Spleen (tissue), 11 donors: ENCODE measurements around the gene PFKL. TPM values are rescaled to one million over a fixed set of nuclear protein-coding genes. Genes with fewer than 3 reads are reported as not detected.

Source experiments
- DNase-seq: peaks from one replicate; pipeline ENCODE4 v3.0.0-alpha.2; 2020
- H3K27ac ChIP-seq, 8 donors: fragments of 200-600 bp; sonication (generic) in 7 of 8; 1 replicate in 4 of 8; 2 replicates in 4 of 8; pipeline versions ENCODE4 v1.5.0 to v1.8.0; 2016 to 2021; ENCODE audit warnings: inconsistent platforms in 4 of 8, mild to moderate bottlenecking in 4 of 8, moderate library complexity in 1 of 8
- H3K27me3 ChIP-seq, 7 donors: fragments of 200-600 bp; sonication (generic) in 6 of 7; replicated peaks in 1 of 7; 1 replicate in 4 of 7; 2 replicates in 3 of 7; pipeline versions ENCODE4 v1.5.0 to v1.8.0; 2016 to 2021; ENCODE audit warnings: inconsistent platforms in 3 of 7, mild to moderate bottlenecking in 1 of 7
- H3K36me3 ChIP-seq, 6 donors: fragments of 200-600 bp; sonication (generic) in 5 of 6; 1 replicate in 4 of 6; 2 replicates in 2 of 6; pipeline versions ENCODE4 v1.5.0 to v1.8.0; 2016 to 2021; ENCODE audit warnings: inconsistent platforms in 2 of 6
- H3K4me1 ChIP-seq, 6 donors: fragments of 200-600 bp; sonication (generic) in 5 of 6; 1 replicate in 3 of 6; 2 replicates in 3 of 6; pipeline versions ENCODE4 v1.5.0 to v1.8.0; 2016 to 2021; ENCODE audit warnings: inconsistent platforms in 3 of 6
- H3K4me3 ChIP-seq, 8 donors: fragments of 200-600 bp; sonication (generic) in 7 of 8; 1 replicate in 4 of 8; 2 replicates in 4 of 8; pipeline versions ENCODE4 v1.5.0 to v1.8.0; 2016 to 2021; ENCODE audit warnings: inconsistent platforms in 4 of 8, mild to moderate bottlenecking in 4 of 8, moderate library complexity in 2 of 8
- H3K9me3 ChIP-seq, 8 donors: fragments of 200-600 bp; sonication (generic) in 7 of 8; 1 replicate in 4 of 8; 2 replicates in 4 of 8; pipeline versions ENCODE4 v1.5.0 to v1.8.0; 2016 to 2021; ENCODE audit warnings: inconsistent platforms in 4 of 8
- CTCF ChIP-seq, 11 experiments: fragments of 200-600 bp in 7 of 11; fragments of 450-650 bp in 4 of 11; sonication (generic) in 4 of 11; IDR thresholded peaks in 8 of 11; conservative IDR thresholded peaks in 3 of 11; 1 replicate in 7 of 11; 2 replicates in 4 of 11; pipeline versions ENCODE4 v1.4.0 to v1.8.0; 2016 to 2021; ENCODE audit warnings: antibody characterized with exemption in 11 of 11, inconsistent platforms in 4 of 11, mild to moderate bottlenecking in 1 of 11
- POLR2A ChIP-seq, 3 donors: fragments of 450-650 bp; IDR thresholded peaks; one replicate each; pipeline ENCODE4 v1.5.1; 2017; ENCODE audit warnings: antibody characterized with exemption in 3 of 3, mild to moderate bottlenecking in 1 of 3
- POLR2AphosphoS5 ChIP-seq, 3 donors: sonication (generic); formaldehyde crosslinking; IDR thresholded peaks; one replicate each; pipeline ENCODE4 v1.5.1; 2017; ENCODE audit warnings: antibody characterized with exemption in 3 of 3
- WGBS, 5 donors: extraction: QIAGEN DNeasy Blood & Tissue Kit in 3 of 5; methylation state at CpG; one replicate each; pipeline versions ENCODE4 v1.1.5 to v1.1.7; 2013 to 2018; 5-methylcytosine and 5-hydroxymethylcytosine counted together
- intact Hi-C: fragments of 100-400 bp; cut with DNase I; formaldehyde crosslinking; loops from one replicate; pipeline ENCODE4 v1.15.0; 2023; ENCODE audit warnings: low total_unique reads
- polyA plus RNA-seq, 3 donors: library from polyadenylated mRNA; stranded (reverse); fragments of 200-250 nt; gene quantifications; one replicate each; pipeline ENCODE4 v1.2.1, GENCODE V29; 2013
- total RNA-seq, 7 donors: library from RNA; depleted of rRNA in 3 of 7; stranded (reverse); fragments of >200 nt in 3 of 7; fragmentation: NEBNext Ultra II Directional in 4 of 7; extraction: Animal tissue kit (Norgen Biotek cat#: 25700) in 4 of 7; gene quantifications; one replicate each; pipeline versions ENCODE4 v1.1.0 to v1.2.1, GENCODE V29; 2016 to 2021
- donor health status: healthy with polysubstance abuse.
- donor health status: DM: no; HTN: no; CAD: no; lungs with moderate emphysema.
- donor health status: DM: no; HTN: no; CAD: no.
- donor health status: Bipolar disorder and iron deficiency.
- donor health status: healthy.
- donor health status: DM: no; HTN: no; CAD: no.
- donor health status: DM: yes; HTN: yes; CAD: no.

PFKL gene
- total and polyA plus RNA-seq, 10 donors: 65.9 to 145 (median 112) TPM

DNA sequence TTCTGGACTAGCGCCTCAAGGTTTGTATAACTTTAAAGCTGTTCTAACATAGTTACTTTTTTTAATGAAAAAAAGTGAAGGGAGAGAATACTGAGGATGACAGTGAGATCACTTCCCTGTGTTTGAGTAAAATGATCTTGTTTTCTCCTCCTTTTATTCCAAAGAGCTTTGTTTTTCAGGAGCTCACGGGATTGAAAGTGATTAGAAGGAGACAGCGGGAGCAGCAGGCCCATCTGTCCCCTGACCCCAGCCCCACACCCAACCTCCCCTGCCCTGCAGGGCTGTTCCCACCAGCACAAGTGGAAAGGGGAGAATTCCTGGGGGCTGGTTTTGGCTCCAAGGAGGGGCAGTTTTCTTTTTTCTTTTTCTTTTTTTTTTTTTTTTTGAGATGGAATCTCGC lies 36.1 kb upstream of the PFKL start:
- Histone ChIP-seq H3K27ac (no peak overlapping the region), H3K27me3 (peaks cover 0 to 7% (median 0%) of the 10 kb centered on the region in 7 donors), H3K4me1 (no peaks in the 10 kb centered on the region), H3K4me3 (no peak overlapping the region), H3K9me3 (no peaks in the 10 kb centered on the region), H3K36me3 (no peaks in the 10 kb centered on the region)
- intact Hi-C loops: no loop called here
- DNase-seq: peak; percentile 40
- WGBS, 5 donors: 82 to 94% (median 91%) methylated on average over 3 to 4 of the region's 4 CpGs
- no peak for TF ChIP-seq POLR2AphosphoS5 (IDR thresholded peaks at IDR 0.05)
- no peak for TF ChIP-seq POLR2A (IDR thresholded peaks at IDR 0.05)
- no peak for TF ChIP-seq CTCF (IDR thresholded peaks at IDR 0.05 in 8 of 11, conservative IDR thresholded peaks at IDR 0.05 in 3 of 11)

GRCh38 chr21:44265734-44266270 lies 34.1 kb upstream of the PFKL start:
- H3K4me3 ChIP-seq: no peak overlapping the region
- intact Hi-C loops: no loop called here
- no peaks in the 10 kb centered on the region for H3K4me1 ChIP-seq
- H3K9me3 ChIP-seq: no peaks in the 10 kb centered on the region
- WGBS, 5 donors: 88 to 95% (median 91%) methylated on average over 9 to 17 of the region's 17 CpGs
- peak; percentile 73 for DNase-seq
- TF ChIP-seq POLR2AphosphoS5 (IDR thresholded peaks at IDR 0.05): no peak
- no peak for TF ChIP-seq CTCF (IDR thresholded peaks at IDR 0.05 in 8 of 11, conservative IDR thresholded peaks at IDR 0.05 in 3 of 11)
- TF ChIP-seq POLR2A (IDR thresholded peaks at IDR 0.05): no peak
- H3K27me3 ChIP-seq: peaks cover 0 to 7% (median 0%) of the 10 kb centered on the region in 7 donors
- no peak overlapping the region for H3K27ac ChIP-seq
- no peaks in the 10 kb centered on the region for H3K36me3 ChIP-seq

DNA sequence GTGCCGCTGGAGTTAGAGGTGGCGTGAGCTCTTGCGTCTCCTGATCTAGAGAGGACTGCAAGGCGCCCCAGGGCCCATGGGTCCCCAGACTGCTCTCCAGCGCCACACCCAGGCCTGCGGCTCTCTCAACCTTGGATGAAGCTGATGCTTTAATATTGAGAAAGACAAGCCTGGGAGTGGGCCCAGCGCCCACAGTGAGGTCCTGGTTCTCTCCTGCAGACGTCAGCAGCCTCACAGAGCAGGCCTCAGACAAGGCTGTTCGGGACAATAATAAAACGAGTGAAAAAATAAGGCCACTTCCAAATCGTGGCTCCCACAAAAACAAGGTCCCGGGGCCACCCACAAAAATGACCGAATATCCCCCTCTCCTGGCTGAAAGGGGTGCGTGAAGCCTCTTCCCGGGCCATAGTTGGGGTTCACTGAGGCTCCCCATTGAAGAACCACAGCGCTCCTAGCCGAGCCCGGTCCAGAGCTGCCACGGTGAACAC lies 32.2 kb upstream of the PFKL start:
- no peaks in the 10 kb centered on the region for H3K4me1 ChIP-seq
- H3K27ac ChIP-seq: no peak overlapping the region
- 65 to 83% (median 73%) methylated on average over 18 to 19 of the region's 19 CpGs for WGBS, 5 donors

More for the DNA sequence above, 32.2 kb upstream of the PFKL start:
- H3K4me3 ChIP-seq: no peak overlapping the region
- DNase-seq: peak; percentile 75
- H3K36me3 ChIP-seq: no peaks in the 10 kb centered on the region
- H3K9me3 ChIP-seq: no peaks in the 10 kb centered on the region
- TF ChIP-seq POLR2A (IDR thresholded peaks at IDR 0.05) (no peak), POLR2AphosphoS5 (IDR thresholded peaks at IDR 0.05) (no peak), CTCF (IDR thresholded peaks at IDR 0.05 in 8 of 11, conservative IDR thresholded peaks at IDR 0.05 in 3 of 11) (peak in 8 of 11 experiments; percentile 13 to 53 (median 42))
- peaks cover 0 to 7% (median 0%) of the 10 kb centered on the region in 7 donors for H3K27me3 ChIP-seq
- intact Hi-C loops: no loop called here
